GM04504 (cell line): ENCODE results near the gene LRP1B.

ENCODE experiments used
- DNase-seq: peaks from one replicate; pipeline ENCODE4 v3.0.0-alpha.2; 2012; ENCODE audit warnings: low read depth

Gene LRP1B

GRCh38 chr2:141423124-141423523, 707.7 kb downstream of the LRP1B start:
- no peak for DNase-seq

- DNase-seq, result no peak
These were observed 713.5 kb downstream of the LRP1B start for GRCh38 chr2:141417246-141417797.

DNA sequence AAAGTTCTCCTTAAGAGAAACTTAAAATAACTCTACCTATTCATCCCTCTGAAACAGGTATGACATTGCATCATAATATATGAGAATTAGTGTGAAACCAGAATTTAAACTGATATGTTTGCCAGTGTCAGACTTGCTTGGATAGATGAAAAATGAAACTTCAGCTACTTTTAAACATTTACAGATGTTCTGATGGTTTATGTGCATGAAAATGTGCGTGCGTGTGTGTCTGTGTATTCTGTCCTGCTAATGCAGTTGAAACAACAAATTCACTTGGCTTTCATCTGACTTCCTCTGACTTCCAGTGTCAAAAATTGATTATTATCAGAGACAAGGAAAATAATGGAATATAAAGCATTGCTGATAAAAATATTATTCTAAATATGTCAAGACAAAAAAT, 719.4 kb downstream of the LRP1B start:
- DNase-seq, result no peak

DNA sequence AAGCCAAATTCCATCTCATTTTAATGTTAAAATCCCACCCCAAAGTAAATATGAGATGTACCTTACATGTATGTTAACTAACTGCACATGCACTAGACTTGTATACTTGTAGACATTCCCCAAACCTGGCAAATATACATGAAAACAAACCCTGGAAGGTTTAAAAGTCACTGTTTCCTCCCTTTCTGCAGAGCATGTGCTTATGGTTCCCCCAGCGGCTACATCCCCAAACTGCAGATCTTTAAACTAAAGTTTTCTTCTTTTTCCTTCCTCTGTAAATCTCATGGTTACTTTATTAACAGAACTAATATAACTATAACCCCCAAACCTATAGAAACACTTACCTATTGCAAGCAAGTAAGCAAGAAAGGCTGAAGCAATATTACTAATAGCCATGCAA, 731.5 kb downstream of the LRP1B start:
- DNase-seq, result no peak

GRCh38 chr2:141393214-141393545, 737.6 kb downstream of the LRP1B start:
- DNase-seq, result no peak

DNA sequence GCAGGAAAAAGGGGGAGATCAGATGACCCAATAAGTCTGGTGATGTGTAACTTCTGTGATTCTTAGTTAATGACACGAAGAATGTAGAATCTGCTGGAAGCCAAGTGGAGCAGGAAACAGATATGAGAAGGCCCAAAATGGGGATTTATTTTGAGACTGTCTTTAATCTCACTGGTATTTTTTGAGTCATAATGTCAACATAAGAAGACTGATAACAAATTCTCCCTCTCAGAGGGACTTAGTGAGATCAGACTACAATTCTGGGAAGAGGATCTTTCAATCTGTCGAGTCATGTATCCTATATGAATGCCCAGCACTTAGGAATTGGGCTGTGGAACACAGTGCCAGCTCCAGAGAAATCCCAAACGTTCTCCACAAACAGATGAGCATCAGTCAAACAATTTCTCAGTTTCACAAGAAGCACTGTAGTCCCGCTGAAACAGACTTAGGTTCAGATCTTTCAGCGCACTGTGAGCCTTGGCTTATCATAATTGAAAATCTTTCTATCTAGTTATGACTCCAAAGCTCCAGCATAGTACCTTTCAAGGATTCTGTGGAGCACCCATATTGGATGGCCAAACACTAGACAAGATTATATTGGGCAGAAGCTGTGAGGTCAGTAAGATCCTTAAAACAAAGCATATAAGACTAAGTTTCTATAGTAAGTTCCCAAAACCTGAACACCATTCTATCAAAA, 738.2 kb downstream of the LRP1B start:
- DNase-seq, result no peak

GRCh38 chr2:141386168-141386567, 744.6 kb downstream of the LRP1B start:
- DNase-seq, result no peak

DNA sequence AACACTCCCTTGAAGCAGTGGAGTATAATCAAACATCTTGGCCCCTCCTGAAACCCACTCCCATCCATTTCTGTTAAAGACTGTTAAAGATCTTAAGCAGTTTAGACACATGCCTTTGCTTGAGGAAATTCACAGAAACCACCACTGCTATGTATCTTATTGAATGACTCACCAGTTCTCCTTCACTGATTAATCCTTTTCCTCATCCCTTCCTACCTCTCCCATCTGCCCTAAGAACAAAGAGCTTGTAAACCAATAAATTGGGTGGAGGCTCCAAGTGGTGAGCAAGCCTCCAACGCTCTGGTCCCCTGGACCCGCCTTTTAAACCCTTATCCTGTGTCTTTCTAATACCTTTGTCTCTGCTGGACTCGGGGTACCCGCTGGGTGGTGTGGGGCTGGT, 746.1 kb downstream of the LRP1B start:
- no peak for DNase-seq

GRCh38 chr2:141381946-141382345, 748.9 kb downstream of the LRP1B start:
- DNase-seq, result no peak

- DNase-seq, result no peak
These were observed 750.5 kb downstream of the LRP1B start for GRCh38 chr2:141380008-141380979.

DNA sequence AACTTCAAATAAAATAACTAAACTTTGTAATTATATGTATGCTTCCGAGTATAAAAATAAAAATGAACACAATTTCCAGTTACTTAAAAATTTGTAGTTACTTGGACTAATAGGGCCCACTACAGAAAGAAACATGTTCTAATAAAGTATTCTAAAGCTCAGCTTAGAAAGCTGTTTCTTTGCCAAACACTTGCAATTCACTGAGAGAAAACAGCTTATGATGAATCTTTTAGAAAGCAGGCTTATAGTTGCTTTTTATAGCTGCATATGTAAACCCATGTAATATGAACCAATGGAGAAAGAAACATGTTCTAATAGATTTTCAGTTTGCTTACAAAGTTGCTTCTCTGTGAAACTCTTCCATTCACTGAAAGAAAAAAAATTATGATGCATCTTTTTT, 766.0 kb downstream of the LRP1B start:
- no peak for DNase-seq

- no peak for DNase-seq
These were observed 768.5 kb downstream of the LRP1B start for GRCh38 chr2:141362311-141362710.

DNA sequence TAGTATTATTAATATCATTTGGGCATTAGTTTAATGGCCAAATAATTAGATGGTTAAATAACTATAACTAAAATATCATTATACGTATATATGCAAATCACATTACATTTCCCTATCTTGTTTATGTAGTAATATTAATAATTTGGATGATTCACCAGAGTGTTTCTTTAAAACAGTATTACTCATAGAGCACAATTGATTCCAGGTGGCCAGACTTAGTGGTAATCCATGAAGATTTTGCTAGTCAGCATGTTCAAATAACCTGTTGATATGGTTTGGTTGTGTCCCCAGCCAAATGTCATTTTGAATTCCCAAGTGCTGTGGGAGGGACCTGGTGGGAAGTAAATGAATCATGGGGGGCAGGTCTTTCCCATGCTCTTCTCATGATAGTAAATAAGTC, 782.3 kb downstream of the LRP1B start:
- no peak for DNase-seq

DNA sequence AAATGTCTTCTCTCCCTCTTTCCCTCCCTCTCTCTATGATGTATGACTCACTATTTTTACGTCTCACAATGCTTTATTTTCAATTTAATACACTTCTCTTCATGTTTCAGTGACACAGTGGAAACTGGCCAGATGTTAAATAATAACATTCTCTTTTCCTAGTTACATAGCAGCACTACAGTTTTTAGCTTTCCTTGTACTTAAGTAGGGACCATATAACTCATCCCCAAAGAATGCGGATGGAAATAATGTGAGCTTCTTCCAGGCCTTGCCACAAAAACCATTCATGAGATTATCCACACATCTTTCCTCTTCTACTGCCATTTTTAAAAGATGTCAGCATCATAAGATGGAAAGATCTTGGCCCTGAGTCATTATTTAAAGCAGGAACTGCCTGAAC, 789.4 kb downstream of the LRP1B start:
- DNase-seq, result peak; percentile 80

GRCh38 chr2:141331127-141331526, 799.7 kb downstream of the LRP1B start:
- DNase-seq, result peak; percentile 56

DNA sequence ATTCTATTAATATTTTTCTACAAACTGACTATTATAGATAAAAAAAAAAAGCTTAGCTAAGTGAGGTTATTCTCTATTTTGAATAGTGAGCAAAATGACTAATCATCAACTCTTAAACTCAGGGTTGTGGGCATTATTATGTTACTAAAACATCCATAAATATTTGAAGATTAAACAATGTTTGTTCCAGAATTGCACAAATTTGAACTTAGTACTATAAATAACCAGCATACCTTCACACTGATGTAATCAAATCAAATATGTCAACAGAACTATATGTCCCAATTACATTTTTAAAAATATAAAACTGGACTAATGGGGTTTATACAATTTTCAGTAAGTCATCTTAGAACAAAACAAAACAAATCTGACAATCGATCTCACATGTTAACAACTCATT, 800.9 kb downstream of the LRP1B start:
- DNase-seq, result no peak

- no peak for DNase-seq
These were observed 807.2 kb downstream of the LRP1B start for GRCh38 chr2:141323571-141323970.

DNA sequence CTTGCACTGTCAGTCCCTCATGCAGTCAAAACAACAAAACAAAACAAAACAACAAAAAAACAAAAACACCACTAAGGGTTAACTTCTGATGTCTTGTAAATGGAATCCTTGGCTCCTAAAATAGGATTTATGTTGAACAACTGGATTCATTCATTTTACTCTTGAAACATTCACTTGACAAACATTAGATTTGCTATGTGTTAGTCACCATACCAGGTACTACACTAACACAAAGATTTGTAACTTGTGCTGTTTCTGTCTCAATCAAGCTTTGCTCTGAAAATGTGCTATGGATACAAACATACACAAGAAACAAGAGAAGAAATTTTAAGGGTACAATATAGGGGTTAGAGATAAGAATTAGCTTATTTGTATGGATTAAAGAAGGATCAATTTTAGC, 812.8 kb downstream of the LRP1B start:
- DNase-seq, result no peak

DNA sequence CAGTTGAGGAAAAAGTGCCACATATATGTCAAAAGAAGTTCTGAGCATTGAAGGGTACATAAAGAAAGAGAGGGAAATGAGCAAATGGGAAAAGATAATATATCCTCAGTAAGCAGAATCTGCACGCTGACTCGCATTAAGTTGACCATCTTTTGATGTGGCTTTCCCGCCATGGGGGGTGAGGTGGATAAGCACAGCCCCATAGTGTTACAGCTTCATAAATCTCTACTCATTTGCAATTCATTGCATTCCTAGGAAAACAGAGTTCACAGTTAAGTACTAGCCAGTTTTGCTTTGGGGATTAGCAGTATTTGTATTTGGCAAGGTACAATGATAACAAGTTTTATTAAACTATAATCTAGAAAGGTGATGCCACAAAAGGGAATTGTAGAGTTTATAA, 814.2 kb downstream of the LRP1B start:
- no peak for DNase-seq

GRCh38 chr2:141316103-141316502, 814.7 kb downstream of the LRP1B start:
- DNase-seq, result no peak

DNA sequence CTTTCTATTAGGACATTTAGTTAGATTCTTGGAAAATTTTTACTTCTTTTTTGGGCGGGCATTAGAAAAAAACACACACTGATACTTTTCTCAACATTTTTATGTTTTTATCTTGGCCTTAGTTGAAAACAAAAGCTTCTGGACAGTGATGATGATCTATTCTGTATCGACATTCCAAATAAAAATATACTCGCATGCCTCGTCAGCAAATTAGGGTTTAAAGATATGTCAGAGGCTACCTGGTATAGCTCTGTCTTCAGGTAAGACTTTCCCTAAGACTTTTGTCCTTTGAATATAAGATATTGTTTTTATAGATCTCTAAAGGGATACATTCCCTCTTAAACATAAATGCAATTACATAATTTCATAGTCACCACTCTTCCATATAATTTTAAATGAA, 816.8 kb downstream of the LRP1B start:
- no peak for DNase-seq

DNA sequence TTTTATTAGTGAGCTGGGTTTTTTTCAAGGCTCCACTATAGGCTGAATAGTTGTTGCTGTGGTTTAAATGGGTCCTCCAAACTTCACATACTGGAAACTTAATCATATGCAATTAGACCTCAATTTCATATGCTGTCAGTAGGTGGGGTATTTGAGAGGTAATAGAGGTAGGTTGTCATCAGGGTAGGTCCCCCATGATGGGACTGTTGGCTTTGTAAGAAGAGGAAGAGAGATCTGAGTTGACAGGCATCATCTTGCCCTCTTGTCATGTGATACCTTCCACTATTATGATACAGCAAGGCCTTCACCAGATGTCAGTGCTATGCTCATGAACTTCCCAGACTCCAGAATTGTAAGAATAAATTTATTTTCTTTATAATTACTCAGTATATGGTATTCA, 819.4 kb downstream of the LRP1B start:
- no peak for DNase-seq

GRCh38 chr2:141306368-141306767, 824.4 kb downstream of the LRP1B start:
- DNase-seq, result no peak
